Effector memory CD8-positive, alpha-beta T cell (primary cell): ENCODE results near the gene GPC6.
"Not testable (repeated sequence)": the region's sequence is repeated elsewhere in the genome, so short reads cannot be mapped to it uniquely, and the experiment has no call there.

ENCODE experiments used
- ATAC-seq: fragments of 150-1000 bp; cut with Tn5 transposase; replicated peaks from 2 replicates; pipeline ENCODE4 v1.10.0; 2021; ENCODE audit warnings: mild to moderate bottlenecking, moderate library complexity
- DNase-seq, 3 experiments: peaks; one replicate each; pipeline ENCODE4 v3.0.0; 2021
- H3K27ac Mint-ChIP-seq, 2 donors: one replicate each; pipeline ENCODE4 v1.8.0; 2022; ENCODE audit warnings: mild to moderate bottlenecking in 2 of 2, mixed read lengths in 2 of 2, moderate library complexity in 2 of 2
- H3K27me3 Mint-ChIP-seq, 2 donors: one replicate each; pipeline ENCODE4 v1.8.0; 2022; ENCODE audit warnings: mixed read lengths in 2 of 2
- H3K36me3 Mint-ChIP-seq: one replicate; pipeline ENCODE4 v1.8.0; 2022; ENCODE audit warnings: mild to moderate bottlenecking, moderate library complexity, mixed read lengths; ENCODE audit not compliant: insufficient read depth
- H3K4me1 Mint-ChIP-seq, 2 donors: one replicate each; pipeline ENCODE4 v1.8.0; 2022; ENCODE audit warnings: low read depth in 2 of 2, mixed read lengths in 2 of 2
- H3K4me3 Mint-ChIP-seq, 2 donors: one replicate each; pipeline ENCODE4 v1.8.0; 2022; ENCODE audit warnings: mild to moderate bottlenecking in 2 of 2, mixed read lengths in 2 of 2, moderate library complexity in 2 of 2
- H3K9me3 Mint-ChIP-seq, 2 donors: one replicate each; pipeline ENCODE4 v1.8.0; 2022; ENCODE audit warnings: mixed read lengths in 2 of 2

The GPC6 gene

DNA sequence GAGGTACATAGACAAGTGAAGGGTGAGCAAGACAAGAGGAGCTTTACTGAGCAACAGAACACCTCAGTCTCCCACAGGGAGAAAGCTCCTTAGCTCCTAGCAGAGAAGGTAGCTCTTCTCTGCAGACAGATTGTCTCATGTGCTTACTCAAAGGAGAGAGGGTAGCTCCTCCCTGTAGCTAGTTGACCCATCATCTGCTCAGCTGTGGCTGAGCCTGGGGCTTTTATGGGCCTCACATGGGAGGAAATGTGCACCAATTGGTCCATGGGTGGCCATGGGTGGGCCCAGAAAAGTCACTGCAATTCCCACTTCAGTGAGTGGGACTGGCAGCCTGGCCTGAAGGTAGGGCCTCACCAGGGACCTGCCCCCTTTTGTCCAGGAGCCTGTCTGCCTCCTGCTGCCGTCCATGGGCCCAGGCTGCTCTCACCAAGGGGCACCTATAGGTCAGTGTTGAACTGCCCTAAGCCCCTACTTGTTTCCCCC is 246.2 kb downstream of the GPC6 start:
- H3K27me3 Mint-ChIP-seq: no peaks in the 10 kb centered on the region
- ATAC-seq (no peak), DNase-seq (no peak)
- H3K4me3 Mint-ChIP-seq: no peak overlapping the region
- H3K27ac Mint-ChIP-seq: no peak overlapping the region
- no peaks in the 10 kb centered on the region for H3K9me3 Mint-ChIP-seq
- H3K4me1 Mint-ChIP-seq: no peaks in the 10 kb centered on the region
- H3K36me3 Mint-ChIP-seq: no peaks in the 10 kb centered on the region

GRCh38 chr13:93473441-93474270 is 247.0 kb downstream of the GPC6 start:
- Mint-ChIP-seq H3K9me3 (no peaks in the 10 kb centered on the region), H3K4me1 (no peaks in the 10 kb centered on the region), H3K36me3 (no peaks in the 10 kb centered on the region), H3K27me3 (no peaks in the 10 kb centered on the region), H3K27ac (no peak overlapping the region), H3K4me3 (no peak overlapping the region)
- DNase-seq (no peak), ATAC-seq (no peak)

DNA sequence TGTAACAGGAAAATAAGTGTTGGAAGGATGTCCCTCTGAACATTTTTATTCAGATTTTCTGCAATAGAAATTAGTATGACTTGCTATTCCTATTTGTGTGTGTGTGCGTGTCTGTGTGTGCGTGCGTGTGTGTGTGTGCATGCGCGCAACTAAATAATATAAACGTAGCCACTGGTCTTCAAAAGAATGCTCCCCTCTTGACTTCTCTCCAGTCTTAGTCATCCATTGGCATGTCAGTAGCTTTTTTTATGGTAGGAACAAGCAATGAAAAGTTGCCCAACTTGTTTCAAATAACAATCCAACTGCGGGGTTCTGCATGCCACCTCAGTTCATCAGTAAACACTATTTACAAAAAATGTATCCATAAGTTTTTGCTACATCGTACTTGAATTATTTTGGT is 249.6 kb downstream of the GPC6 start:
- Mint-ChIP-seq H3K27ac (no peak overlapping the region), H3K4me3 (no peak overlapping the region), H3K9me3 (no peaks in the 10 kb centered on the region), H3K36me3 (no peaks in the 10 kb centered on the region), H3K27me3 (no peaks in the 10 kb centered on the region), H3K4me1 (no peaks in the 10 kb centered on the region)
- ATAC-seq: no peak
- no peak for DNase-seq

DNA sequence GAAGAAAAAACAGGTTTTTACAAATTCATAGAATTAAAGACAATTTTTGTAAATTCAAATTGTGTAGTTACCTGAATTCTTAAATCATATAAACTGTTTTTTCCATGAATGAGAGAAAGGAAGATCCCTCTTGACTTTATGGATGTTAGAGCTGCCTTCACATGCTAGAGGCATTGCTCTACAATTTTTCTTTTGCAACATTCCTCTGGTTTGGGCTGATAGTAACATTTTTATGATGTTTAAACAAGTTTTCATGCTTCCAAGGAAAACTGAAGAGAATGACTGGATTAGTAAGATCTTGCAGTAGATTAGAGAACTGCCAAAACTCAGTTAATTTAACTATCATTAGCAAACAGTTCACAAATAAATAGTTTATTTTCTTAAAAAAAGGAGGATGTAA is 250.6 kb downstream of the GPC6 start:
- no peak overlapping the region for H3K27ac Mint-ChIP-seq
- H3K4me1 Mint-ChIP-seq: no peaks in the 10 kb centered on the region
- no peaks in the 10 kb centered on the region for H3K9me3 Mint-ChIP-seq
- no peak for DNase-seq
- ATAC-seq: no peak
- H3K27me3 Mint-ChIP-seq: no peaks in the 10 kb centered on the region
- no peak overlapping the region for H3K4me3 Mint-ChIP-seq
- H3K36me3 Mint-ChIP-seq: no peaks in the 10 kb centered on the region

GRCh38 chr13:93480553-93481106 is 254.0 kb downstream of the GPC6 start:
- Mint-ChIP-seq H3K4me3 (no peak overlapping the region), H3K4me1 (no peaks in the 10 kb centered on the region), H3K9me3 (no peaks in the 10 kb centered on the region), H3K27me3 (no peaks in the 10 kb centered on the region), H3K36me3 (no peaks in the 10 kb centered on the region), H3K27ac (no peak overlapping the region)
- DNase-seq (no peak), ATAC-seq (no peak)

DNA sequence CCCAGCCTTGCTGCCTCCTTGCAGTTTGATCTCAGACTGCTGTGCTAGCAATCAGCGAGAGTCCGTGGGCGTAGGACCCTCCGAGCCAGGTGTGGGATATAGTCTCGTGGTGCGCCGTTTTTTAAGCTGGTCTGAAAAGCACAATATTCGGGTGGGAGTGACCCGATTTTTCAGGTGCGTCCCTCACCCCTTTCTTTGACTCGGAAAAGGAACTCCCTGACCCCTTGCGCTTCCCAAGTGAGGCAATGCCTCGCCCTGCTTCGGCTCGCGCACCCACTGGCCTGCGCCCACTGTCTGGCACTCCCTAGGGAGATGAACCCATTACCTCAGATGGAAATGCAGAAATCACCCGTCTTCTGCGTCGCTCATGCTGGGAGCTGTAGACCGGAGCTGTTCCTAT is 269.5 kb downstream of the GPC6 start:
- DNase-seq, H3K36me3 Mint-ChIP-seq, H3K4me1 Mint-ChIP-seq, H3K4me3 Mint-ChIP-seq, ATAC-seq, H3K9me3 Mint-ChIP-seq, H3K27me3 Mint-ChIP-seq, H3K27ac Mint-ChIP-seq: not testable (repeated sequence)

GRCh38 chr13:93496985-93497673 is 270.5 kb downstream of the GPC6 start:
- H3K9me3 Mint-ChIP-seq: peaks cover 0 to 1% of the 10 kb centered on the region in 2 donors
- H3K4me3 Mint-ChIP-seq: no peak overlapping the region
- H3K27me3 Mint-ChIP-seq: no peaks in the 10 kb centered on the region
- ATAC-seq: no peak
- H3K4me1 Mint-ChIP-seq: no peaks in the 10 kb centered on the region
- H3K36me3 Mint-ChIP-seq: no peaks in the 10 kb centered on the region
- no peak overlapping the region for H3K27ac Mint-ChIP-seq
- DNase-seq: no peak

DNA sequence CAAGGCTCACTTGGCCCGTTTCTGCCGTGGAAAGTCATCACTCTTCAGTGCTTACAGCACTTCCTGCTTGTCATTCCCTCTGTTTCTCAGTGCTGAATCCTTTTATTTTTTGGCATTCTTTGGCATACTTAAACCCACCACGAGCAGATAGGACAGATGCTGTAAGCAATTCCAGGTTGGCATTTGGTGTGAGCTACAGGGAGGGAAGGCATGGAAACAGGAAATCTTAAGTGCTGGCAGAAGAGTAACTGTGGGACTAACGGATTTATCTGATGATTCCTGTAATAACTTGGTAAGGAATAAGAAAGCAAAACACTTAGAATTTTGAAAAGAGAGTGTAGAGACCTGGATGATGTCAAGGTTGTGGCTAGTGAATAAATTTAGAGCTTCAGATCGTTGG is 273.4 kb downstream of the GPC6 start:
- DNase-seq (no peak), ATAC-seq (no peak)
- H3K4me3 Mint-ChIP-seq: no peak overlapping the region
- no peaks in the 10 kb centered on the region for H3K4me1 Mint-ChIP-seq
- H3K36me3 Mint-ChIP-seq: no peaks in the 10 kb centered on the region
- H3K9me3 Mint-ChIP-seq: peaks cover 0 to 3% of the 10 kb centered on the region in 2 donors
- H3K27ac Mint-ChIP-seq: no peak overlapping the region
- H3K27me3 Mint-ChIP-seq: no peaks in the 10 kb centered on the region

GRCh38 chr13:93502071-93502470 is 275.5 kb downstream of the GPC6 start:
- H3K4me1 Mint-ChIP-seq: no peaks in the 10 kb centered on the region
- no peaks in the 10 kb centered on the region for H3K36me3 Mint-ChIP-seq
- no peak overlapping the region for H3K27ac Mint-ChIP-seq
- DNase-seq: no peak
- peaks cover 0 to 3% of the 10 kb centered on the region in 2 donors for H3K9me3 Mint-ChIP-seq
- ATAC-seq: no peak
- H3K4me3 Mint-ChIP-seq: no peak overlapping the region
- H3K27me3 Mint-ChIP-seq: no peaks in the 10 kb centered on the region

- peaks cover 0 to 5% of the 10 kb centered on the region in 2 donors for H3K9me3 Mint-ChIP-seq
- H3K27ac Mint-ChIP-seq: no peak overlapping the region
- H3K27me3 Mint-ChIP-seq: no peaks in the 10 kb centered on the region
- H3K4me3 Mint-ChIP-seq: no peak overlapping the region
- H3K36me3 Mint-ChIP-seq: no peaks in the 10 kb centered on the region
- no peak for ATAC-seq
- no peak for DNase-seq
- no peaks in the 10 kb centered on the region for H3K4me1 Mint-ChIP-seq
Observed at GRCh38 chr13:93502987-93503615, 276.5 kb downstream of the GPC6 start.

- H3K27me3 Mint-ChIP-seq: no peaks in the 10 kb centered on the region
- no peak overlapping the region for H3K27ac Mint-ChIP-seq
- H3K4me3 Mint-ChIP-seq: no peak overlapping the region
- H3K9me3 Mint-ChIP-seq: peaks cover 0 to 5% of the 10 kb centered on the region in 2 donors
- ATAC-seq (no peak), DNase-seq (no peak)
- no peaks in the 10 kb centered on the region for H3K36me3 Mint-ChIP-seq
- H3K4me1 Mint-ChIP-seq: no peaks in the 10 kb centered on the region
Observed at GRCh38 chr13:93505104-93505952, 278.7 kb downstream of the GPC6 start.

GRCh38 chr13:93511011-93511410 is 284.4 kb downstream of the GPC6 start:
- ATAC-seq: no peak
- Mint-ChIP-seq H3K9me3 (peaks cover 0 to 4% of the 10 kb centered on the region in 2 donors), H3K4me1 (no peaks in the 10 kb centered on the region), H3K36me3 (no peaks in the 10 kb centered on the region), H3K27me3 (peaks cover 0 to 9% of the 10 kb centered on the region in 2 donors), H3K27ac (no peak overlapping the region), H3K4me3 (no peak overlapping the region)
- no peak for DNase-seq

- no peak for ATAC-seq
- H3K36me3 Mint-ChIP-seq: no peaks in the 10 kb centered on the region
- no peak overlapping the region for H3K27ac Mint-ChIP-seq
Observed at GRCh38 chr13:93515267-93515666, 288.7 kb downstream of the GPC6 start.

More at GRCh38 chr13:93515267-93515666, 288.7 kb downstream of the GPC6 start:
- Mint-ChIP-seq H3K9me3 (peaks cover 0 to 1% of the 10 kb centered on the region in 2 donors), H3K27me3 (peaks cover 0 to 9% of the 10 kb centered on the region in 2 donors), H3K4me3 (no peak overlapping the region), H3K4me1 (no peaks in the 10 kb centered on the region)
- no peak for DNase-seq
